Natural killer cell (primary cell): Measurements from ENCODE around the gene MYO15B. TPM values are rescaled to one million over a fixed set of nuclear protein-coding genes. Genes with fewer than 3 reads are reported as not detected.

Experiments used
- ATAC-seq, 3 donors: fragments of 150-1000 bp in 2 of 3; fragments of 200-7000 bp in 1 of 3; cut with Tn5 transposase; 1 replicate in 1 of 3; 2 replicates in 2 of 3; pipeline ENCODE4 v1.10.0; 2021; ENCODE audit warnings: mild to moderate bottlenecking in 2 of 3, moderate library complexity in 2 of 3
- DNase-seq, 2 donors: peaks; one replicate each; pipeline versions ENCODE4 v3.0.0 to v3.0.0-alpha.2; 2013 to 2021; ENCODE audit warnings: mixed read lengths in 1 of 2
- H3K27ac ChIP-seq: one replicate; pipeline ENCODE4 v1.5.1; 2013; ENCODE audit warnings: mild to moderate bottlenecking, low read length
- H3K27me3 ChIP-seq: one replicate; pipeline ENCODE4 v1.6.1; 2013; ENCODE audit warnings: low read length; ENCODE audit not compliant: control insufficient read depth, insufficient read depth
- H3K36me3 ChIP-seq: one replicate; pipeline ENCODE4 v1.6.1; 2013; ENCODE audit warnings: low read length; ENCODE audit not compliant: control insufficient read depth, insufficient read depth
- H3K4me1 ChIP-seq: one replicate; pipeline ENCODE4 v1.6.1; 2013; ENCODE audit warnings: low read length; ENCODE audit not compliant: control insufficient read depth, insufficient read depth
- H3K4me3 ChIP-seq: one replicate; pipeline ENCODE4 v1.5.1; 2013; ENCODE audit warnings: low read length
- H3K9me3 ChIP-seq: one replicate; pipeline ENCODE4 v1.6.1; 2013; ENCODE audit warnings: low read length; ENCODE audit not compliant: control insufficient read depth, insufficient read depth
- H3K27ac Mint-ChIP-seq, 2 donors: one replicate each; pipeline ENCODE4 v1.8.0; 2022; ENCODE audit warnings: mild to moderate bottlenecking in 2 of 2, mixed read lengths in 2 of 2, moderate library complexity in 1 of 2
- H3K27me3 Mint-ChIP-seq, 2 donors: one replicate each; pipeline ENCODE4 v1.8.0; 2022; ENCODE audit warnings: low read depth in 2 of 2, mixed read lengths in 2 of 2
- H3K36me3 Mint-ChIP-seq: one replicate; pipeline ENCODE4 v1.8.0; 2022; ENCODE audit warnings: mixed read lengths
- H3K4me1 Mint-ChIP-seq, 2 donors: one replicate each; pipeline ENCODE4 v1.8.0; 2022; ENCODE audit warnings: mixed read lengths in 2 of 2
- H3K4me3 Mint-ChIP-seq: one replicate; pipeline ENCODE4 v1.8.0; 2022; ENCODE audit warnings: mild to moderate bottlenecking, moderate library complexity, mixed read lengths
- H3K9me3 Mint-ChIP-seq, 2 donors: one replicate each; pipeline ENCODE4 v1.8.0; 2022; ENCODE audit warnings: mixed read lengths in 2 of 2
- CTCF ChIP-seq: fragments of 200-600 bp; IDR thresholded peaks from one replicate; pipeline ENCODE4 v1.8.0; 2022; ENCODE audit warnings: antibody characterized with exemption
- WGBS: methylation state at CpG from one replicate; pipeline ENCODE4 v1.1.7; 2013; ENCODE audit warnings: missing lambda C conversion rate; ENCODE audit not compliant: insufficient coverage; 5-methylcytosine and 5-hydroxymethylcytosine counted together
- intact Hi-C: fragments of 100-400 bp; cut with micrococcal nuclease; formaldehyde crosslinking; loops from one replicate; pipeline ENCODE4 v1.14.2; 2022
- total RNA-seq, 4 donors: library from RNA; stranded (reverse); fragments of 120-200 nt in 1 of 4; gene quantifications; one replicate each; pipeline versions ENCODE4 v1.2.3 to v1.2.4, GENCODE V29; 2013 to 2022

Gene MYO15B
- total RNA-seq, 3 donors from 2014 or later (not counting 1 experiment from before 2014, with no cell fraction given), result 336 to 372 (median 339) TPM

DNA sequence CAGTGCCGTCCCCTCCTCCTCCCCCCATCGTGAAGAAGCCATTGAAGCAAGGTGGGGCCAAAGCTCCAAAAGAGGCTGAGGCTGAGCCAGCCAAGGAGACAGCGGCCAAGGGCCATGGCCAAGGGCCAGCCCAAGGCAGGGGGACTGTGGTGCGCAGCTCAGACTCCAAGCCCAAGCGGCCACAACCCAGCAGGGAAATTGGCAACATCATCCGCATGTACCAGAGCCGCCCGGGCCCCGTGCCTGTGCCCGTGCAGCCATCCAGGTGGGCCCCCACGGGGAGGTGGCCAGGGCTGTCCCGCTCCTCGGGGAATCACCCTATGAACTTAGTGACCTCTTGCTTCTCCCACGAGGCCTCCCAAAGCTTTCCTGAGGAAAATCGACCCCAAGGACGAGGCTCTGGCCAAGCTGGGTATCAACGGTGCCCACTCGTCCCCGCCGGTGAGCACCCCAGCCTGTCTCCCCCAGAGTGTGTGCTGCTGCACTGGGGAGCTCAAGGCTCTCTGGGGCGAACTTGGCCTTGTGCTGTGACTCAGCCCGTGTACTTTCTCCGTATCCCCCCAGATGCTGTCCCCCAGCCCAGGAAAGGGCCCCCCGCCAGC is 29.0 kb downstream of the MYO15B start:
- H3K36me3 ChIP-seq, result peaks cover 69% of the 10 kb centered on the region
- H3K9me3 ChIP-seq, result no peaks in the 10 kb centered on the region
- intact Hi-C loops, result no loop called here
- no peak overlapping the region for H3K27ac ChIP-seq
- H3K4me1 Mint-ChIP-seq, result no peaks in the 10 kb centered on the region
- no peak overlapping the region for H3K4me3 ChIP-seq
- no peaks in the 10 kb centered on the region for H3K27me3 Mint-ChIP-seq
- no peak for TF ChIP-seq CTCF
- H3K27ac Mint-ChIP-seq, result no peak overlapping the region
- no peak for DNase-seq
- no peak overlapping the region for H3K4me3 Mint-ChIP-seq
- no peaks in the 10 kb centered on the region for H3K36me3 Mint-ChIP-seq
- 90% methylated on average over 24 of the region's 24 CpGs for WGBS
- no peaks in the 10 kb centered on the region for H3K9me3 Mint-ChIP-seq
- peaks cover 7% of the 10 kb centered on the region for H3K4me1 ChIP-seq
- ATAC-seq, result no peak
- H3K27me3 ChIP-seq, result no peaks in the 10 kb centered on the region

GRCh38 chr17:75617218-75617617 is 29.6 kb downstream of the MYO15B start:
- Histone ChIP-seq H3K27ac (no peak overlapping the region), H3K27me3 (no peaks in the 10 kb centered on the region), H3K36me3 (peaks cover 67% of the 10 kb centered on the region), H3K4me1 (peaks cover 7% of the 10 kb centered on the region), H3K4me3 (no peak overlapping the region), H3K9me3 (no peaks in the 10 kb centered on the region)
- WGBS, result 93% methylated on average over 16 of the region's 16 CpGs
- H3K9me3 Mint-ChIP-seq, result no peaks in the 10 kb centered on the region
- no peaks in the 10 kb centered on the region for H3K27me3 Mint-ChIP-seq
- no peak for TF ChIP-seq CTCF
- H3K4me3 Mint-ChIP-seq, result no peak overlapping the region
- H3K4me1 Mint-ChIP-seq, result no peaks in the 10 kb centered on the region
- ATAC-seq (no peak), DNase-seq (no peak)
- H3K27ac Mint-ChIP-seq, result no peak overlapping the region
- intact Hi-C loops, result no loop called here
- H3K36me3 Mint-ChIP-seq, result no peaks in the 10 kb centered on the region

DNA sequence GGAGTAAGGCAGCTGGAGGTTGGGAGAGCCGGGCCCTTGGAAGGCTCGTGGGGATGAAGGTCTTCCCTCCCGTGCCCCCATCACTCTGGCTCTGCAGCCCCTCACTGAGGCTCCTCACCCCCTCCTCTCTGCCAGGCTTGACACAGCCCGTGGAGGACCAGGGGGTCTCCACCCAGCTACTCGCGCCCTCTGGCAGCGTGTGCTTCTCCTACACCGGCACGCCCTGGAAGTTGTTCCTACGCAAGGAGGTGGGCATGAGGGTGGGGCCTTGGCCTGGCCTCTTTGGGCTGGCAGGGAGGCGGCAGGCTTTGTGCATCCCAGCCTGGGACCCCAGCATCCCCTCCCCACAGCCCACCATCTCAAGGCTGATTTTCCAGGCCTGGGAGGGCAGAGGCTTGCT is 30.1 kb downstream of the MYO15B start:
- H3K9me3 ChIP-seq, result no peaks in the 10 kb centered on the region
- intact Hi-C loops, result no loop called here
- H3K4me3 Mint-ChIP-seq, result no peak overlapping the region
- TF ChIP-seq CTCF, result no peak
- DNase-seq, result no peak
- H3K36me3 ChIP-seq, result peaks cover 66% of the 10 kb centered on the region
- no peak overlapping the region for H3K27ac Mint-ChIP-seq
- no peak overlapping the region for H3K27ac ChIP-seq
- H3K27me3 ChIP-seq, result no peaks in the 10 kb centered on the region
- 93% methylated on average over 11 of the region's 11 CpGs for WGBS
- peaks cover 7% of the 10 kb centered on the region for H3K4me1 ChIP-seq
- no peak overlapping the region for H3K4me3 ChIP-seq
- no peaks in the 10 kb centered on the region for H3K27me3 Mint-ChIP-seq
- no peaks in the 10 kb centered on the region for H3K4me1 Mint-ChIP-seq
- no peaks in the 10 kb centered on the region for H3K36me3 Mint-ChIP-seq
- no peak for ATAC-seq
- no peaks in the 10 kb centered on the region for H3K9me3 Mint-ChIP-seq
